Stimulated activated CD4-positive, alpha-beta T cell treated with anti-CD3 and anti-CD28 coated beads, Interleukin-15, amount 100 ng/mL, for 24 hours (primary cell): Measurements from ENCODE around the gene TPRG1.

Experiments used
- DNase-seq: peaks from one replicate; pipeline ENCODE4 v3.0.0-alpha.2; 2020

The TPRG1 gene, protein sequence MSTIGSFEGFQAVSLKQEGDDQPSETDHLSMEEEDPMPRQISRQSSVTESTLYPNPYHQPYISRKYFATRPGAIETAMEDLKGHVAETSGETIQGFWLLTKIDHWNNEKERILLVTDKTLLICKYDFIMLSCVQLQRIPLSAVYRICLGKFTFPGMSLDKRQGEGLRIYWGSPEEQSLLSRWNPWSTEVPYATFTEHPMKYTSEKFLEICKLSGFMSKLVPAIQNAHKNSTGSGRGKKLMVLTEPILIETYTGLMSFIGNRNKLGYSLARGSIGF

DNA sequence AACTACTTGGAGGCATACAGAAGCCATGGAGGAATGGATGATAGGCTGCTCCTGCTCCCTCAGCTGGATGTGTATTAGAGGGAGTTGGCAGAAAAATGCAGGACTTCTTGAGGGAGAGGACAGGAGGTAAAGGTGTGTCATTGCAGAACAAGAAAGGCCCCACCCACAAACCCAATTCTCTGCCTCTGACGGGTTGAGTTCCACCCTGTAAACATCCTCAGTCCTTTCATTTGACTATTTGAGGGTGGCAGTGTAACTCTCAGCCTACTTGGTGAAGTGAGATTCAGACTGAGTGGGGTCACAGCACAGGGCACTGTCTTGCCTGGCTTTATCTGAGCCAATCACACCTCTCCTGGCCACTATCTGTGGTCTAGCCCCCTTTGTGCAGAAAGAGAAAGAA, at the start of gene TPRG1:
TPRG1 (plus strand) TSS at position 265 of the 400 bp plus-strand sequence. CDS start 35,414 bp downstream, outside the sequence.
- DNase-seq = no peak

DNA sequence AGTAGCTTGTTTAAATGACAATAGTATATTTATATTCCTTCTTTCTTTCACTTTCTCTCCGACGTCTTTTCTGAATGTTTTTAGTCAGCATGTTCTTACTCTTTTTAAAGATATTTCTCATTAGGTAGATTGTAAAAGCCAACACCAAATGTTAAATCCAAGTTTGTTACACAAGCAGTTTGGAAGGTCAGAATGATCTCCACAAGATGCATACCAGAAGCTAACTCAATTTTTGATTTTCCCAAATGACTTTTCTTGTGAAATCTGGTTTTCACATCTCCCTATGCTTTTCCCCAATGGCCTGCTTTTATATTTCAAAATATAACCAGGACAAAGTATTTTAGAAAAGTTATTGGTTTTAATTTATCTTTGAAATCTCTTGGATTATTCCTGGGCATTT, 49.7 kb upstream of the TPRG1 start:
- no peak for DNase-seq

DNA sequence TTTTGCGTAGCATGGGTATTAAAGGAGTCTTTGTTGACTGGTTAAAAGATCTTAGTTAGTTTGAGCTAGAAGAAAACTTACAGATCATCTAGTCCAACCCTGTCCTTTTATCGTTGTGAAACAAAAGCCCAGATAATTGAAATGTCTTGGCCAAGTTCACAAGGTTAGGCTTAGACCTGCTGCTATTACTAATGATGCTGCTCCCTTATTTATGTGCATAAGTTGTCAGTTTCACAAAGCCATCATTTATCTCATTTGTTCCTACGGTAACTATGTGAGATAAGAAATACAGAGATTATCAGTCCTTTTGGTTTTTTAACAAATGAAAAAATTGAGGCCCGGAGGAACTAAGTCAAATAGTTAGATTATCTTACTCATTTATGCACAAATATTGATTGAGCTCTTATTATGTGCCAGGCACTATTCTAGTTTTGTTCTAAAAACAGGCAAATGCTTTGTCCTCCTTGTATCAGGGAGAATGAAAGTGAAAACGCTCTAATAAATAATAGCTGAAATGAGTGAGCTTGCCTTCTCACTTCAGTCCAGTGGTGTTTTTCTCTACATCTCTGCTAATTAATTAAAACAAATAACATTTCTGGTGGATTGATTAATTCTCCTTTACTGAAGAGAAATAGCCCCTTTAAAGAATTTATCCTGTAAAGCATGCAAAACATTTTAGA, 49.1 kb upstream of the TPRG1 start:
- DNase-seq = no peak

DNA sequence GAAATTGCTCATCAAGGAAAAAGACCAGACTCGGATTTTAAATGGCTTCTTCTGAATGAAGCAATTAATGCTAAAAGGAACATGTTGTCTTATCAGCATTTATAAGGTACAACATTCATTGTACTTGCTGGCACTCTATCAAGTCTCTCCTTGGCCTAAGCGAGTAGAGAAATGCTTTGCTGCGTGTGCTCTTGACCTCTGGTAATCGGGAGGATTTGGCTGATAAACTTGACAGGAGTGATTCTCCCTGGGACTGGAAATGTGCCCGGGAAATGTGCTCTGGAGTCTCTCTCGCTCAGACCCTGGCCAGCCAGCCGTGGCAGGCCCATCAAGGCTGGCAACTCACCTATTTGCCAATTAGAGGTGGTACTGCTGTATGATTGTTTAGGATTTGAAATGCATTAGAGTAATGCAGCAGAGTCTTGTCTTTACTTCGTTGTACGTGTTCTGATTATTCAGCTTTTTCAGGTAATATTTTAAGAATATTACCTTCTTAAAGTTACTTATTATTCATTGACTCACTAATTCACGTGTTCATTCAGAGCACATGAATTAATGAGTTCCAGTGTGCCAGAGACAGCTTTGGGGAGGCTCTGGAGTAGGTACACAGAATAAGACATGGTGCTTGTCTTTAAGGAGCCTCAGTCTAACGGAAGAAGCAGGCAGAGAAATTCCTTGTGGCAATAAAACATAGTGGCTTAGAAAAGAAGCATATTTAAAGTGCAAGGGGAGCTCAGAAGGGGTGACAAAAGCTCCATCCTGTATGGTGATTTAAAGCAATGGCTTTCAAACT, 48.0 kb upstream of the TPRG1 start:
- no peak for DNase-seq

DNA sequence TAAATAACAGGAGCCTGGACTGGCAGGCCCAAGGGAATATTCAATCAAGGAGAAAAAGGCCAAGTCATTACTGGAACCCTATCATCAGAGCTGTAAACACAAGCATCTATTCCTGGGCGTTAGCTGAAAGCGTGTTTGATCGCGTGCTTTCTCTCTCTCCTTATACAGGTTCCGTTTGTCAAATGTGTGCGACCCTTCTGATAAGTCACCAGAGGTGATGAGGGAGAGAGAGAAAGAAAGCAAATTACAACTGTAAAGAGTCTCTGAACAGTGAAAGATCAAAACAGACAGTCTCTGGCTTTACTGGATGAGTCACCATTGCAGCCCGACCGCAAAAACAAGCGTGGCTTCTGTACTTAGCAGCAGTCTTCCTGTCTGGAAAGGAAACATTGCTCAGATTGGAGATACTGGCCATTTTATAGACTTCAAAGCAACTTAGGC, 39.5 kb upstream of the TPRG1 start:
- peak; percentile 81 for DNase-seq

DNA sequence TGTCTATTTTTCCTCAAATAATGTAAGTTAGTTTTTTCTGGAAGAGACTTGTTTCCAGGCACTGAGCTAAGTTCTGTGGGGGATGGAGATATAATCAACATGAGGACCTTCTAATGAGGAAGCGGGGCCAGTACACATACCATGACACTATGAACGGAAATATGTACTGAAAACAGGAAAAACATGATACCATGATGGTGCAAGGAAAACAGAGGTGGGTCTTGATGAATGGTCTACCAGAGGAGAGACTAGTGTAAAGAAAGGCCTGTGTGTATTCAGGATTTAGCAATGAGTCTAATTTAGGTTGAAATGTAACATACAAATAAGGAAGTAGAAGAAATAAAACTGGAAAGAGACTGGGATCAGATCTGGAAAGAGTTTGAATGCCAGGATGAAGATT, 38.9 kb upstream of the TPRG1 start:
- DNase-seq = no peak

DNA sequence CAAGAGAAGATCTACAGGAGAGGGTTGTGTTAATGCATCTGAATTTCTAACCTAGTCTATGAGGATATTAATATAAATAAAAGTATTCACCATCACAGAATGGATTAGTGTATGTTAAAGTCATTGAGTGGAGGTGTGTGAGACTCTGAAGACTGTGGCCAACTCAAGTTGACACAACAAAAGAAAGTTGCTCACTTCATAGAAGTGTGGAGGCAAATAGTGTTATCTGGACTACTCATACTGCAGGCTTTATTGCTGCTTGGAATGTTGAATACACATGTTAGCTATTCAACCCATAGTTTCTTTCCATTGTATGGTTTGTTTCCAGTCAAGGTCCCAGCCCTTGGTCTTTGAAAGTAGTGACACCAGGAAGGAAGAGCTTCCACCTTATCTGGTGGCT, 38.0 kb upstream of the TPRG1 start:
- no peak for DNase-seq

DNA sequence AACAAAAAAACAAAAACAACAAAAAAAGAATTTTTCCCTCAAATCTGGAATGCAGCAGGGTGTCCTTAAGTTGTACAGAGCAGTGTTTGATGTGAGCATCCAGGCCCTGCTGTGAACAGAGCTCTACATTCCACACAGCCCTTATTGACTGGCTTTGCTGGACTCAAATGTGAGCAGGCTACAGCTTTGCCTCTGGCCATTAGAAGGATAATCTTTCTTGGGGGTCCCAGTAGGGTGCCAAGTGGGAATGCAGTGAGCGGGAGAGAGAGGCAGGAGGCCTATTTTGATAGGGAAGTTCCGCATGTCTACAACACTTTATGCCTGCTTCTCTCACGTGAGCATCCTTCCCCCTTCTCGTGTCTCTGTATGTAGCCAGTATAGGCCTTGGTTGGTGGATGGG, 34.4 kb upstream of the TPRG1 start:
- DNase-seq = no peak

DNA sequence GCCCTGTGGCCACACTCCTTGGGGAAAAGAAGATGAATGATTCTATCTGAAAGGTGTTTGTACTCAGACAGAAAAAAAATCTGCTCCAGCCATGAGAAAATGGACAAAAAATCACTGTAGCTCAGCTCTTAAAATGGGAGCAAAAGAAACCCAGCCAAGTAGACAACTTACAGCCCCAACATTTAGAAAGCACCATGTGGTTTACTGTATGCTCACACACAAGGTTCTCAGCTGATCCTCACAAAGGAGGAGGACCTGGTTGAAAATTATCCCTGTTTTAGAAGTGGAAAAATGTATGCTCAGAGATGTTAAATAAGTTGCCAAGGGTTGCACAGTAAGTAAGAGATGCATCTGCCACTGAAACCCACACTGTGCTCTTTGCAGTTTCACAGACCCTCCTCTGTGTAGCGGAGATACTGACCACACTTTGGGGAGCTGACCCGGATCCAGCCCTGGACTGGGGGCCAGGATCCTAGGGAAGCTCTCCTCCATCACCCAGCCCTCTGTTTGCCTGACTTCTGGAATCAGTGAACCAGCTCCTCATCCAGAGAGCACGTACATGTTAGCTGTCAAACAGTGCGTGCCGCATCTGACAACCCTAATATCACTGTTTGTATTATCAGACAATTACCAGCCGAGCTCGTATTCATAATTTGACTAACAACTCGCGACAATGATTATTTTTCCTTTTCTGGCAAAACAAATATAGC, 32.7 kb upstream of the TPRG1 start:
- no peak for DNase-seq

DNA sequence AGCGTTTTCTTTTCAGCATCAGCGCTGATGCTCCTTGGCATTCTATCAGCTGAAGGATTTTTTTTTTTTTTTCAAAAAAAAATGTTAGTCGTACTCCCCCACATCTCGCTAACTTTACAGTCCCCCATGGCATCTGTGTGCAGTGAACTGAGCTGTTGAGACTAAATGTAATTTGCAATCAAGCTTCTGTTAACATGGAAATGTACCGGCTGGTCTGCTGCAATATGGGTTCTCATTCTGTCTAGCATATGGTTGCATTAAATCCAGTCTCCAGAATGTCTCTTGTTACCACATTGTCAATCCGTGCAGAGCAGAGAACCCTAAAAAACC, 32.2 kb upstream of the TPRG1 start:
- DNase-seq = no peak

DNA sequence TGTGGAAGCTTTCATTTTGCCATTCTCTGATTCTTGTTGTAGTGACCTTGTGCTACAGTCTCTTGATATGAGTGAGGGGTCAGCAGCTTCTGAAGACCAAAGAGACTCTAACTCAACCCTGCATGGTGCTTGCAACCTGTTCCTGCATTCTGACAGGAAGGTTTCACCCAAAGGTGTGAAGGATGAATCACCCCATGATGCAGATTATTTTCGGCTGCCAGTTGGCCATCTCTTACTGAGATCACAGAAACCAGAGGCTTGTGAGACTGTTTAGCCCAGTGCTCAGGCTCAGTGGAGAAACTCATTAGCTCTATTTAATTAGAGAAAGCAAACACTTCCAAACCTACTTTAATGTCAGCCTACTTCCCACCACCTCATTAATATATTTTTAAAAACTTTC, 29.2 kb upstream of the TPRG1 start:
- DNase-seq = peak; percentile 30

DNA sequence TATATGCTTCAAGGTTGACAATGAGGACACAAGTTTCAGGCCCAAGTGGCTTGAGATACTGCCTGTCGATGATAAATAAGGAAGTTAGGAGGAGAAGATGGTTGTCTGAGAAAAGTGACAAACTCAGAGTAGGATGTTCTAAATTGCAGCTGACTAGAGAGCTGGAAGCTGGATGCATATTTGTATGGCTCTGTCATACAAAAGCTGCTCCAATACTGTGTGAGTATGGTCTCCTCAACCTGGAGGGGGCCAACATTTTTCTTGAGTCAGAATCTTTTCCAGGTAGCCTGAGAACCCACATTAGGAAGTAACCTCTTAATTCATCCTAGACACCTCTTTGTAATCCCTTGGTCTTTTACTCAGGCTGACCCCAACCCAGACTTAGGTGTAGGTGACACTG, 28.4 kb upstream of the TPRG1 start:
- DNase-seq = no peak

DNA sequence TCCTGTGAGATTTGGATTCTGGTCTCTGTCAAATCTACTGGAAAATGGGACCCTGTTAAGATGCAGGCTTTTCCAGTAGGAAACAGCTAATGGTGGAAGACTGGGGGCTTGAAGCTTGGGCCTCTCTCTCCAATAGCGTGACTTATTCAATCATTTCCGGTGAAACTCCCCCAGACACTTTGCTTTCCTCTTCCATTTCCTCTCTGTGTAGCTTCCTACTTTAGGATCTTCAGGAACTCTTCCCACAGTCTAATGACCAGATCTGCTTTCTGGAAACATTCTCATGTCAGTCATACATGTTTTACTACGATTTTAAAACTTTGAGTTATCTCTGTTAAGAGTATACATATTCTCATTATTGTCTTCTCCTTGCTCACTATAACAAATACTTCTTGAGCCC, 28.0 kb upstream of the TPRG1 start:
- no peak for DNase-seq

DNA sequence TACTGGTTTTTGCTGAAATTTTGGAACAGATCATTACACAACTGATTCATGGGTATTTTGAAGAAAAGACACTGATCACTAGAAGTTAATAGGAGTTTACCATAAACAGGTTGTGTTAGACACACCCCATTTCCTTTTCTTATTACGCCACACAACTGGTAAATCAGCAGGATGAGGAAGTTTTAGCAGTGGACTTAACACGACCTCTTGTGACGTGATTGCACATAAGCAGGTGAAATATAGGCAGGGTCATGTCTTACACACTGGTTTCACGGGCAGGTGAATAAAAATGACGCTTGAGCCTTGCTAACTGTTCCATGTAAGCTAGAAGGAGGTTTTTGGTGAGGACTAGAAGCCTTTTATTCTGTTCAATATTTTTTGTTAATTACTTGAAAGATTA, 27.1 kb upstream of the TPRG1 start:
- DNase-seq = no peak

DNA sequence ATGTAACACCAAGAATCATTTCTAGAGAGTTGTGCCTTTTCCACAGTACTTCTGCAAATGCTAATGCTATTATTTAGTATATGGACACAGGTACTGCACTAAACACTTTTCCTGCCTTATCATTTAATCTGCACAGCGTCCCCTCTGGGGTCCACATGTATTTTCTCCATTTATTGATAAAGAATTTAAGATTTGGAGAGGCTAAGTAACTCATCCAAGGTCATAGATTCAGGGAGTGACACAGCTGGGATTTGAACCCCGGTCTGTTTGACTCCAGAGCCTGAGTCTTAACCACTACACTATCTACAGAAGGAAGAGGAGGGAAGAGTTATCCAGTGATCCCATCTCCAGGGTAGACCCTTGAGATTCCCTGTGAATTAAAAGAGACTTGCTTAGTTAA, 24.9 kb upstream of the TPRG1 start:
- no peak for DNase-seq

DNA sequence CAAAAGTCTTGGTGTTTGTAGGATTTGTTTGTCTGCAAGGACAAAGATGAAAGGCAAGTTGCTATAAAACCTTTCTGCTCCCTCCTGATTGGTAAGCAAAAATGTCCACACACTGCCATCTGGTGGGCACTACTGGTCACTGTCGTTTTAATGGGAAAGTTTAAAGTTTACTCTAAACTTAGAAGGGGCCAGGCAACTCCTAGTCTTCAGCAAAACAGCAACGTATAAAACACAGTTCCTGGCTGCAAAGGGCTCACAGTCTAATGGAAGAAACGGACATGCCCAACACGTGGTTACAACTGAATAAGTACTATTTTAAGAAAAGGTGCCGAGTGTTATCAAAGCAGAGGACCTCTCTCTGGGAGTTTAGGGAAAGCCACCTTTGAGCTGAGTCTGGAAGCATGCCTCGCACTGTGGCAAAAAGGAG, 23.7 kb upstream of the TPRG1 start:
- DNase-seq = peak; percentile 72

DNA sequence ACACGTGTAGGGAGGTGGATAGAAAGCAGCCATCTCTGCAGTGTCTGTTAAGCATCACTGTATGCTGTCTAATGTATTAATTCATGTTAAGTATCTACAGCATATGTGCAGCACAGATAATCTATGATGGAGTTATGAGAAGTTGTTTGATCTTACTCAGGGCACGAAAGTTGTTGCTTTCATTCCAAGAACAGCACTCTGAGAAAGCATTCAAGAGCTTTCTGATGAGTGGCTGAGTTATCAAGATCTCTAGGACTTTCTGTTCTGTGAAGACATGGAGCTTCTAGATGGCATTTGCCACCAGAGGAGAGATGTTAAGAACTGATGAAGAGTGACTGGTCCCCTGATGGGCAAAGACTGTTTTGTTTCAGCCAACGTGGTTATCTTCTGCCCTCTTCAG, 22.6 kb upstream of the TPRG1 start:
- DNase-seq = no peak

DNA sequence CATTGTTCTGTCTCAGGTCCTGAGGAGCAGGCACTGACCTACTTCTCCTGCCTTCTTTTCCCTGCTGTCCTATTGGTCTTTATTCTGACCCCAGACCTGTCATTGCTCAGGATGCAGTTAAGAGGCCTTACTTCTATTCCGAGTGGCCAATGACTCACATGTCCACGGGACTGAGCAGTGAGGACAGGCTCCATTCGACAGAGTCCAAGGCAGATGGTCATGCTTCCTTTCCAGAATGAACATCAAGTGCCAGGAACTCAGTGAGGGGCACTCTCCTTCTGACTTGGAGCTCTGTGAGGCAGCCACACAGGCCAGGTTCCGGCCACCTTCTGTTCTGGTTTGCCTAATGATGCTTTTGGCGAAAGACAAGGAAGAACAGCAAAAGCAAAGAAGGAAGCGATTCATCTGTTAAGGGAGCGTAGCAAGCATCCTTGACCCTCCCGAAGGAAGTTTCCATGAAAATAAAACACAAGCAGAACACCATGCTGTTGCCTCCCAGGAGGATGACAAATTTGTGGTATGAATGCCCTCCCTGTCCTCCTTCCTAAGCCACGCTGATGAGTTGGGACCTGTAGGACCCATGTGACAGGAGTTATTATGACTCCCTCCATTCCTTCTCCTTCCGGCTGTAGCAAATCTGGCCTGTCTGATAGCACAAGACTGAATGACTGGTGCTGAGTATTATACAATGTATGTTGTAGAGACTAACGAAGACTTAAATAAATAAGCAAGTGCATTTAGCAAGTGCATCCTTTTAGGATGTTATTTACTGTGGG, 14.4 kb upstream of the TPRG1 start:
- no peak for DNase-seq

DNA sequence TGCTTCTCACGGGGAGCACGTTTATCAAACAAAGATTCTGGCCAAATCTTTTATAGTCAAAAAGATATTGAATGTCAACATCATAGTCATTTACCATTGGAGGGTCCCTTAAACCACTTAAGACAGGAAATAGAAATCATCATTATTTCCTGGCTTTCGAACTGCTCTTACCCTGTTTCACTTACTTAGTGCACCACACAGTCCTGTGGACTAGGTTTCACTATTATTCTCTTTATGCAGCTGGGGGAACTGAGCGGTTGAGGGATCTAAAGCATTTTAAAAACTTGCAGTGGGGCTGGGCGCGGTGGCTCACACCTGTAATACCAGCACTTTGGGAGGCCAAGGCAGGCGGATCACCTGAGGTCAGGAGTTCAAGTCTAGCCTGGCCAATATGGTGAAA, 13.7 kb upstream of the TPRG1 start:
- DNase-seq = no peak

DNA sequence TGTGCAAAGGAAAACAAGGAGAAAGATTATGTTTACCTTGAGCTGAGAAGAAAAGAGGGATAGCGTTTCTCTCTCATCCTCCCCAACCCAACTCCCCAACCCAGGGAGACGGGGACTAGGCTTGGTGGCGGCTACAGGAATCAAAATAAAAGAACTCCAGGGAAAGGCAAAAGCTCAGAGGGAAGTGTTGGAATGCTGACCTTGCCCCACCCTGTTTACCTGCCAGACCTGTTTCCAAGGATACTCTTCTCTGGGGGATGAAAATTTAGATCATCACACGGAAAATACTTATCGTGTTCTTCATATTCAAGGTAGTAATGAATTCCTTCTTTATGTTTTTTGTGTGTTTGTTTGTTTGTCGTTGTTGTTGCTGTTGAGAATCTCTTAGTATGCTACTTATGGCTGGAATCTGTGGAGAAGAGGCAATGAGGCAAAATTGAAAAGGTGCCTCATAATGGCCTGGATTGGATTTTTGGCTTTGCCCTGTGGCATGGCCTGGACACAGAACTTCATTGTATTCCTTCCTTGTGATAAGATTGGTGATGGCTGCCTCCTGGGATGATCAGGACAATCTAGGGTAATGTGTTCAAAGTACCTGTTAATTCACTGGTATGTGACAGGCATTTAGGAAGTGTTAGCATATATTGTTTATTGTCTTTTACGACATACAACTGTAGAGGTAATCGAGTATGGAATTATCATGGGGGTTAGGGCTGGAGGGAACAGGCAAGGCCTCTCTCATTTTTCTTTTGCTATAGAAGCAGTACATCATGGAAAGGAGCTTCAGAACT, 11.1 kb upstream of the TPRG1 start:
- no peak for DNase-seq

DNA sequence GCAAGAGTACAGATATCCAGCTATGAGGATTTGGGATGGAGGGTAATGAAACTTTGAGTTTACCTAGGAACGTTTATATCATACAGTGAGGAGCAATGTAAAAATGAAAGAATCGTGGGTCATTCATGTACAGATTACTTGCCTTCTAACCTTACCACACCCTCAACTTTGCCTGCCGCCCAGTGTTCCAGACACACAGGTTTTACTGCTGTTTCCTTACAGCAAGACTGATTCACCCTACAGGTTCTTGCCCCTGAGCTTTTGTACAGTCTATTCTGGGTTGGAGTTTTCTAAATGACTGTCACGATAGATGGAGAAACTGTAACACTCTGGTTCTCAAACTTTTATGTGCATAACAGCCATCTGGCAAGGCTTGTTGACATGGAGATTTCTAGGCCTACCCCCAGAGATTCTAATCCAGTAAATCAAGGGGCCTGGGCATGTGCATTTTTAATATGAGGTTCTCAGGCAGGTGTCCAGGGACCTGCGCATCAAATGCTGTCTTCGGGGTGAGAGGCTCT, 6.6 kb upstream of the TPRG1 start:
- no peak for DNase-seq

DNA sequence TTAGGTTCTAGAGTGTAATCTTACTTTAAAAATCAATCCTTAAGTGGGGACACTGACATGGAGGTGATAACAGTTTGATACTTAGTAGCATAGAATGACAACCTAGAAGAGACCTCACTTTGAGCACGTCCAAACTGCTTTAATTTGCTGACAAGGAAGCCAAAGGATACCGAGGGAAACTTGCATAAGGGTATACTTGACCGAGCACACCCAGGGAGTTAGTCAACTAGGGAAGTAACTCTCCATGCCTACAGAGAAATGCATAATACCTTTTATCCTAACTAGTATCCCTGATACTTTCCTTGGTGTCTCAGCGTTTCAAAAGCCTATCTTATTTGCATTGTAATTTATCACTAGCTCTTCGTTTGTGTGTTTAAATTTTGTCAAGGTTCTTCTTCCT, 5.5 kb upstream of the TPRG1 start:
- DNase-seq = no peak
